ENCODE results near the gene ABHD14A.
"Not testable (repeated sequence)": the region's sequence is repeated elsewhere in the genome, so short reads cannot be mapped to it uniquely, and the experiment has no call there.

DNA sequence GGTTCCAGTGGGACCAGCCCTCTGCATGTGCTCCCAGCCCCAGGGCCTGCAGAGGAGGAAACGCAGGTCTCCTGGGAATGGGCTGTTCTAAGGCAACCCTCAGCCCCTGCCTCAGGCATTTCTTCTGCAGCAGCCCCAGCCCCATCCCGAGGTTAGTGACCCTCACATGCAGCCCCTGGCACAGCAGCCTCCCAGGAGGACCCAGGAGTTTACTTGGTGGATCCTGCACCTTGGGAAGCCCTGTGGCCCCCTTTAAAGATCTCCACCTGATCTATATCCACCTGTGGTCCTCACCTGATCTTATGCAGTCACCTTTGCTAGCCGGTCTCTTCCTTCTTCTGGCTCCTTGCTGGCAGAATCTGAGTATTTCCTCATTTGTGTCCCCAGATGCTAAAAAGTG, 45.9 kb upstream of the ABHD14A start:
- TF ChIP-seq MAFK (IDR thresholded peaks at IDR 0.05; ENCODE audit: low read depth, low read length); RAD21 (IDR thresholded peaks at IDR 0.05; ENCODE audit: low read length); POLR2A (IDR thresholded peaks at IDR 0.05; ENCODE audit: low read depth, low read length): not testable (repeated sequence)
